ENCODE measurements around the gene DONSON. TPM values are rescaled to one million over a fixed set of nuclear protein-coding genes. Genes with fewer than 3 reads are reported as not detected.

DONSON gene
- total and polyA plus RNA-seq, 9 of the 15 experiments (the other 6 are each of a cell fraction or from before 2014, with no cell fraction given), result 26.7 to 124 (median 62.6) TPM

GRCh38 chr21:33598051-33598450, 9.6 kb upstream of the DONSON start (continued):
- TF ChIP-seq CHD7 (IDR thresholded peaks at IDR 0.05; ENCODE audit: low read depth, low read length) (no peak), DEAF1 (CRISPR knock-in tag; IDR thresholded peaks at IDR 0.05) (no peak), ATF4 (CRISPR knock-in tag; IDR thresholded peaks at IDR 0.05) (peak; percentile 66), SETDB1 (IDR thresholded peaks at IDR 0.05; ENCODE audit: low read length) (no peak), USF2 (CRISPR knock-in tag; IDR thresholded peaks at IDR 0.05) (no peak), GTF2B (IDR thresholded peaks at IDR 0.05; ENCODE audit: extremely low read depth, insufficient read length) (no peak), KDM2B (CRISPR knock-in tag; IDR thresholded peaks at IDR 0.05) (no peak), NCOA4 (IDR thresholded peaks at IDR 0.05; ENCODE audit: partially characterized antibody) (no peak), ZNF274 (IDR thresholded peaks at IDR 0.05; ENCODE audit: borderline replicate concordance, low read depth, low read length) (no peak), DIDO1 (tag; IDR thresholded peaks at IDR 0.05; ENCODE audit: low read depth) (no peak), ZSCAN32 (CRISPR knock-in tag; IDR thresholded peaks at IDR 0.05) (peak; percentile 52; the same call in 1 of the 2 replicates), CEBPG (CRISPR knock-in tag; IDR thresholded peaks at IDR 0.05) (no peak), CEBPG (tag; conservative IDR thresholded peaks at IDR 0.05 in 1 of 2, IDR thresholded peaks at IDR 0.05 in 1 of 2) (peak; percentile 60 to 82)
